Stomach (tissue), 9 donors: ENCODE results near the gene QRICH2. TPM values are rescaled to one million over a fixed set of nuclear protein-coding genes. Genes with fewer than 3 reads are reported as not detected.

Experiments
- DNase-seq, 2 donors: peaks; one replicate each; pipeline versions ENCODE4 v3.0.0 to v3.0.0-alpha.2; 2013 to 2019
- H3K27ac ChIP-seq, 5 donors: fragments of 200-600 bp in 4 of 5; sonication (generic) in 4 of 5; one replicate each; pipeline ENCODE4 v1.5.1; 2013 to 2019; ENCODE audit warnings: mild to moderate bottlenecking in 1 of 5, moderate library complexity in 1 of 5
- H3K27me3 ChIP-seq, 3 donors: fragments of 200-600 bp; sonication (generic); one replicate each; pipeline ENCODE4 v1.5.1; 2017 to 2019; ENCODE audit warnings: mixed run types in 1 of 3
- H3K36me3 ChIP-seq, 4 donors: fragments of 200-600 bp; sonication (generic); 1 replicate in 3 of 4; 2 replicates in 1 of 4; pipeline ENCODE4 v1.5.1; 2016 to 2019
- H3K4me1 ChIP-seq, 4 donors: fragments of 200-600 bp; sonication (generic); one replicate each; pipeline ENCODE4 v1.5.1; 2016 to 2019
- H3K4me3 ChIP-seq, 4 donors: fragments of 200-600 bp; sonication (generic) in 3 of 4; one replicate each; pipeline ENCODE4 v1.5.1; 2016 to 2019; ENCODE audit warnings: mild to moderate bottlenecking in 1 of 4
- H3K9me3 ChIP-seq, 4 donors: fragments of 200-600 bp; sonication (generic); one replicate each; pipeline ENCODE4 v1.5.1; 2016 to 2019
- EP300 ChIP-seq: sonication (generic); formaldehyde crosslinking; IDR thresholded peaks from one replicate; pipeline ENCODE4 v1.6.1; 2017; ENCODE audit warnings: antibody characterized with exemption
- POLR2A ChIP-seq, 4 donors: fragments of 450-650 bp; IDR thresholded peaks; one replicate each; pipeline ENCODE4 v1.6.1; 2016; ENCODE audit warnings: antibody characterized with exemption in 4 of 4, control low read depth in 2 of 4, mild to moderate bottlenecking in 1 of 4, moderate library complexity in 1 of 4
- POLR2AphosphoS5 ChIP-seq, 3 donors: sonication (generic); formaldehyde crosslinking; IDR thresholded peaks; one replicate each; pipeline ENCODE4 v1.6.1; 2016; ENCODE audit warnings: antibody characterized with exemption in 3 of 3
- WGBS, 5 donors: extraction: QIAGEN DNeasy Blood & Tissue Kit in 3 of 5; methylation state at CpG; one replicate each; pipeline versions ENCODE4 v1.1.5 to v1.1.7; 2013 to 2018; 5-methylcytosine and 5-hydroxymethylcytosine counted together
- intact Hi-C: fragments of 100-400 bp; cut with DNase I; formaldehyde crosslinking; loops from one replicate; pipeline ENCODE4 v1.15.1; 2023; ENCODE audit warnings: low total_unique reads
- polyA plus RNA-seq, 3 donors: library from polyadenylated mRNA; stranded (reverse); fragments of 200-250 nt; gene quantifications; one replicate each; pipeline ENCODE4 v1.2.3, GENCODE V29; 2013
- total RNA-seq, 5 donors: library from RNA; depleted of rRNA; stranded (reverse); fragments of >200 nt; gene quantifications; one replicate each; pipeline versions ENCODE4 v1.1.0 to v1.2.3, GENCODE V29; 2014 to 2016
- TF ChIP-seq, protein P1 (sequence below), 7 experiments: fragments of 450-650 bp in 4 of 7; fragments of 200-600 bp in 3 of 7; sonication (generic) in 3 of 7; IDR thresholded peaks; one replicate each; pipeline ENCODE4 v1.5.1; 2016 to 2019; ENCODE audit warnings: antibody characterized with exemption in 7 of 7, control low read depth in 2 of 7, mild to moderate bottlenecking in 1 of 7
- donor health status: healthy with polysubstance abuse.
- donor health status: Bipolar disorder and iron deficiency.
- donor health status: healthy.

Gene QRICH2
- total and polyA plus RNA-seq, 8 donors, result 0.72 to 12.5 (median 3.9) TPM

DNA sequence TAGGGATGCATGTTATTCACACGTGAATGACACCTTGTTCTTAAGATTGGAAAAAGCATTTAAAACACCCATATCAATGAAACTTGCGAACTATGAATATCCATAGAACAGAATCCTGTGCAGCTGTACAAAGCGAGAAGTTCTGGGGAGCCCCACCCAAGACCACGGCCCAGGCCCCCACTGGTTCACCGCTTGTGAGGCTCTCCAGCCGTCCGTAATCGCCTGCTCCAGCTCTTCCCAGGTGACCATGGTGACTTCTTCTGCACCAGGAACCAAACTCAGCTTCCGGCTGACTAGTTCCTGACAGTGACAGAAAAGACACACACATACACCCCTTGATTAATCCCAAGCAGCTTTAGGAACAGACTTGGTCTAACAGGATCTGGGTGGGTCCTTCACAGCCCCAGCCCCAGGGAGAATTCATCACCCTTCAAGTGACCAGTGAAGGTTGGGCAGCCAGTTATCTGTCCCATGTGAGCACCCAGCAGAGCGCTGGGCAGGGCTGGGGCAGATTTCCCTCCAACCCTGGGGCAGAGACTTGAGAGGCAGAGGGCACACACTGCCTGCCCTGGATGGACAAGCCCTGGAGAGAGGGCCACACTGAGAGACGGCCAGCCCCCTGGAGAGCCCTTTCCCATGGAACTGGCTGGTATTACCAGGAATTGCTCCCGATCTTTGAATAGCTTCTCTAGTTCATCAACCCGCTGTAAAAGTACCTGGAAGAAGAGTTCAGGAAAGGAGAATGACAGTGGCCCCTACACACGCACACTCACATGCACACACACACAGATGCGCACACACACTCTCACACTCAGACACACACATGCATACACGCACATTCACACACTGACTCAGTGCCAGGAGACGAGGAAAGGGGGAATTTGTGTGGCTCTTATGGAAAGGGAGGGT is 3.6 kb downstream of the QRICH2 start:
- intact Hi-C loops, result loop anchor here (5.0 kb wide), 1 partner anchor 93 kb away; no protein-coding TSS in a partner anchor
- H3K27ac ChIP-seq, result no peak overlapping the region
- TF ChIP-seq POLR2A (IDR thresholded peaks at IDR 0.05), result no peak
- TF ChIP-seq, protein P1, sequence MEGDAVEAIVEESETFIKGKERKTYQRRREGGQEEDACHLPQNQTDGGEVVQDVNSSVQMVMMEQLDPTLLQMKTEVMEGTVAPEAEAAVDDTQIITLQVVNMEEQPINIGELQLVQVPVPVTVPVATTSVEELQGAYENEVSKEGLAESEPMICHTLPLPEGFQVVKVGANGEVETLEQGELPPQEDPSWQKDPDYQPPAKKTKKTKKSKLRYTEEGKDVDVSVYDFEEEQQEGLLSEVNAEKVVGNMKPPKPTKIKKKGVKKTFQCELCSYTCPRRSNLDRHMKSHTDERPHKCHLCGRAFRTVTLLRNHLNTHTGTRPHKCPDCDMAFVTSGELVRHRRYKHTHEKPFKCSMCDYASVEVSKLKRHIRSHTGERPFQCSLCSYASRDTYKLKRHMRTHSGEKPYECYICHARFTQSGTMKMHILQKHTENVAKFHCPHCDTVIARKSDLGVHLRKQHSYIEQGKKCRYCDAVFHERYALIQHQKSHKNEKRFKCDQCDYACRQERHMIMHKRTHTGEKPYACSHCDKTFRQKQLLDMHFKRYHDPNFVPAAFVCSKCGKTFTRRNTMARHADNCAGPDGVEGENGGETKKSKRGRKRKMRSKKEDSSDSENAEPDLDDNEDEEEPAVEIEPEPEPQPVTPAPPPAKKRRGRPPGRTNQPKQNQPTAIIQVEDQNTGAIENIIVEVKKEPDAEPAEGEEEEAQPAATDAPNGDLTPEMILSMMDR (IDR thresholded peaks at IDR 0.05), result no peak
- no peak for TF ChIP-seq EP300
- TF ChIP-seq POLR2AphosphoS5 (IDR thresholded peaks at IDR 0.05), result no peak
- no peak overlapping the region for H3K4me3 ChIP-seq
- WGBS, 5 donors, result 71 to 79% (median 75%) methylated on average over 16 to 17 of the region's 17 CpGs
- DNase-seq, result no peak
- no peaks in the 10 kb centered on the region for H3K4me1 ChIP-seq
- H3K36me3 ChIP-seq, result peaks cover 0 to 27% (median 26%) of the 10 kb centered on the region in 4 donors
- H3K9me3 ChIP-seq, result no peaks in the 10 kb centered on the region
- H3K27me3 ChIP-seq, result no peaks in the 10 kb centered on the region

DNA sequence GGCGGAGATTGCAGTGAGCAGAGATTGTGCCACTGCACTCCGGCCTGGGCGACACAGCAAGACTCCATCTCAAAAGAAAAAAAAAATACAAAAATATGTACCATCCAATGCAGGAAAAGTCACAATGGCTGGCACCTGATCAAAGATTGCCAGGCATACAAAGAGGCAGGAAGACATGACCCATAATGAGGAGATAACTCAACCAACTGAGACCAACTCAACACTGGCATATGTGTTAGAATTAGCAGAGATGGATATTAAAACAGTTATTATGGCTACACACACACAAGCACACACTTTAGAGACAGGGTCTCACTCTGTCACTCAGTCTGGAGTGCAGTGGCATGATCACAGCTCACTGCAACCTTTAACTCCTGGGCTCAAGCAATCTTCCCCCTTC is 10.6 kb downstream of the QRICH2 start:
- 87 to 98% (median 95%) methylated on average over 3 of the region's 3 CpGs for WGBS, 5 donors
- no peak overlapping the region for H3K27ac ChIP-seq
- H3K9me3 ChIP-seq, result no peaks in the 10 kb centered on the region
- intact Hi-C loops, result loop anchor here (10.0 kb wide), 1 partner anchor 273 kb away; the partner anchor contains the start of gene EVPL
- H3K4me3 ChIP-seq, result no peak overlapping the region
- TF ChIP-seq, protein P1 (IDR thresholded peaks at IDR 0.05), result no peak
- TF ChIP-seq EP300, result no peak
- no peak for TF ChIP-seq POLR2AphosphoS5 (IDR thresholded peaks at IDR 0.05)
- no peak for TF ChIP-seq POLR2A (IDR thresholded peaks at IDR 0.05)
- no peaks in the 10 kb centered on the region for H3K4me1 ChIP-seq
- DNase-seq, result no peak
- no peaks in the 10 kb centered on the region for H3K27me3 ChIP-seq
- H3K36me3 ChIP-seq, result peaks cover 0 to 12% (median 10%) of the 10 kb centered on the region in 4 donors

DNA sequence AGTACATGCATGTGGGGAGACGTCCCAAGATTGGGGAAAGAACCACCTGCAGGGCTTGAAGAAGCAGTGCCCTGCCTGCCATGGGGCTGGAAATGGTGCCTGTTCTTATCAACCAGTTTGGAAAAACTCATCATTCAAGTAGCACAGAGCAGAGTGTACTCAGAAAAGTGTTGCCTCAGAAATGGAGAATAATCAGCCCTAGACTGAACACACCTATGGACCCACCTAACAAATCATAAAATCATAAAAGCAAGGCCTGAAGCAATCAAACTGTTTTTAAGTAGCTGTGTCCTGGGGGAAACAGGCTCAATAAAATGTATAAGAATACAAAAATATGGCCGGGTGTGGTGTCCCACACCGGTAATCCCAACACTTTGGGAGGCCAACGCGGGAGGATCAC is 11.2 kb downstream of the QRICH2 start:
- Histone ChIP-seq H3K9me3 (no peaks in the 10 kb centered on the region), H3K27ac (no peak overlapping the region), H3K27me3 (no peaks in the 10 kb centered on the region), H3K4me1 (no peaks in the 10 kb centered on the region), H3K36me3 (peaks cover 0 to 16% (median 10%) of the 10 kb centered on the region in 4 donors), H3K4me3 (no peak overlapping the region)
- intact Hi-C loops, result loop anchor here (10.0 kb wide), 1 partner anchor 272 kb away; the partner anchor contains the start of gene EVPL
- TF ChIP-seq, protein P1 (IDR thresholded peaks at IDR 0.05), result no peak
- TF ChIP-seq POLR2A (IDR thresholded peaks at IDR 0.05) (no peak), POLR2AphosphoS5 (IDR thresholded peaks at IDR 0.05) (no peak), EP300 (no peak)
- 87 to 97% (median 92%) methylated on average over 5 of the region's 5 CpGs for WGBS, 5 donors
- no peak for DNase-seq

DNA sequence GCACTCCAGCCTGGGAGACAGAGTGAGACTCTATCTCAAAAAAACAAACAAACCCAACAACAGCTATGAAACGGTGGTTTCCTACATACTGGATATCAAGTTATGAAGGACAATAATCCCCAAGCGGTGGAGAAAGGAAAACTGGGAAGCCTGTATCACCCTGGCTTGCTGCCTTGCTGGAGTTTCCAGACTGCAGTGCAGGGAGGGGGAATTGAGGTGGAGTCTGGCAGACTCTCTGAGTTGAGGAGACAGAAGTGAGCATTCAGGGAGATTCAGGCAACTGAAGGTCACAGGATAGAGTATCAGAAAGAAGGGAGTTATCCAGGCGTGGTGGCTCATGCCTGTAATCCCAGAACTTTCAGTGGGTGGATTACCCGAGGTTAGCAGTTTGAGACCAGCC is 11.9 kb downstream of the QRICH2 start:
- no peak overlapping the region for H3K27ac ChIP-seq
- no peak for DNase-seq
- H3K27me3 ChIP-seq, result no peaks in the 10 kb centered on the region
- TF ChIP-seq, protein P1 (IDR thresholded peaks at IDR 0.05), result no peak
- no peak for TF ChIP-seq POLR2A (IDR thresholded peaks at IDR 0.05)
- TF ChIP-seq EP300, result no peak
- no peak for TF ChIP-seq POLR2AphosphoS5 (IDR thresholded peaks at IDR 0.05)
- no peak overlapping the region for H3K4me3 ChIP-seq
- H3K9me3 ChIP-seq, result no peaks in the 10 kb centered on the region
- intact Hi-C loops, result loop anchor here (10.0 kb wide), 1 partner anchor 271 kb away; the partner anchor contains the start of gene EVPL
- H3K4me1 ChIP-seq, result no peaks in the 10 kb centered on the region
- WGBS, 5 donors, result 53 to 62% (median 60%) methylated on average over 4 of the region's 4 CpGs
- H3K36me3 ChIP-seq, result peaks cover 0 to 23% (median 13%) of the 10 kb centered on the region in 4 donors
